KBM-7 (cell line): ENCODE measurements around the gene C8B.

ENCODE experiments used
- DNase-seq: peaks from one replicate; pipeline ENCODE4 v3.0.0-alpha.2; 2015
- in situ Hi-C: fragments of 300-500 bp; cut with MboI; formaldehyde crosslinking; loops from 2 replicates; pipeline ENCODE4 v1.14.3; 2020; ENCODE audit warnings: low sequenced_read_pairs, low pct_unique_long_range_greater_than_20kb, mixed read lengths

C8B gene

GRCh38 chr1:56910441-56910985 is 55.3 kb downstream of the C8B start:
- in situ Hi-C loops = no loop called here
- DNase-seq = peak; percentile 81

GRCh38 chr1:56908619-56909221 is 57.1 kb downstream of the C8B start:
- peak; percentile 22 for DNase-seq
- in situ Hi-C loops = no loop called here

GRCh38 chr1:56905667-56906066 is 60.1 kb downstream of the C8B start:
- in situ Hi-C loops = no loop called here
- DNase-seq = no peak

- DNase-seq = no peak
- in situ Hi-C loops = no loop called here
Measured at GRCh38 chr1:56904663-56905397, 61.0 kb downstream of the C8B start.

- in situ Hi-C loops = no loop called here
- no peak for DNase-seq
Measured at GRCh38 chr1:56903778-56904177, 62.0 kb downstream of the C8B start.

GRCh38 chr1:56901716-56902115 is 64.1 kb downstream of the C8B start:
- in situ Hi-C loops = no loop called here

GRCh38 chr1:56898879-56899278 is 66.9 kb downstream of the C8B start:
- in situ Hi-C loops = no loop called here
- DNase-seq = no peak

More at GRCh38 chr1:56901716-56902115, 64.1 kb downstream of the C8B start:
- no peak for DNase-seq

- DNase-seq = no peak
Measured at GRCh38 chr1:56898005-56898373, 67.8 kb downstream of the C8B start.

GRCh38 chr1:56897150-56898004 is 68.4 kb downstream of the C8B start:
- in situ Hi-C loops = no loop called here
- DNase-seq = no peak

More at GRCh38 chr1:56898005-56898373, 67.8 kb downstream of the C8B start:
- in situ Hi-C loops = no loop called here

GRCh38 chr1:56894014-56894413 is 71.8 kb downstream of the C8B start:
- no peak for DNase-seq
- in situ Hi-C loops = no loop called here

GRCh38 chr1:56890229-56890628 is 75.6 kb downstream of the C8B start:
- DNase-seq = no peak
- in situ Hi-C loops = no loop called here

GRCh38 chr1:56881417-56881816 is 84.4 kb downstream of the C8B start:
- in situ Hi-C loops = no loop called here
- DNase-seq = no peak

GRCh38 chr1:56880774-56881173 is 85.0 kb downstream of the C8B start:
- no peak for DNase-seq
- in situ Hi-C loops = no loop called here
